ENCODE measurements around the gene SLFN5. TPM values are rescaled to one million over a fixed set of nuclear protein-coding genes. Genes with fewer than 3 reads are reported as not detected.

The SLFN5 gene
- total and polyA plus RNA-seq, 2 of the 4 experiments (the other 2 are of a cell fraction), result 13.0 to 48.9 TPM

DNA sequence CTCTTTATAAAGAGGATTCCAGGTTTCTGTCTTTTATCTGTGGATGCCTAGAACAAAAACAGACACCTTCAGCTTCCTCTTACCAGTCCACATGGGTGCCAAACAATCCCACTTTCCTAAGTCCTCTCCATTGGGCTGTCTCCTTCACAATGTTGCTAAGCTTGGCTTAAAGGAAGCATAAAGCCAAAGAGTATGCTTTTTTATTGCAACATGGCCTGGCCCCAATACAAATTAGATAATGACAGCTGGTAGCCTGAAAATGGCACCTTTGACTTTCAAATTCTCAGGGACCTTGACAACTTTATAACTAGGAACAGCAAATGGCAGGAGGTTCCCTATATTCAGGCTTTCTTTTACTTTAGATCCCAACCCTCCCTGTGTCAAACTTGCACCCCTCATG lies 55.8 kb downstream of the SLFN5 start:
- no peak for ATAC-seq (ENCODE audit: low read depth)
- no peak overlapping the region for H4K91ac ChIP-seq (ENCODE audit: insufficient read depth, low read depth, low read length)
- H3K18ac ChIP-seq (ENCODE audit: low read depth, low read length), result no peak overlapping the region
- H3K9me1 ChIP-seq (ENCODE audit: insufficient read depth, low read length), result no peaks in the 10 kb centered on the region
- in situ Hi-C loops (cut with MboI; ENCODE audit: low sequenced_read_pairs) (no loop called here), dilution Hi-C loops (cut with HindIII; ENCODE audit: low sequenced_read_pairs, unreplicated experiment) (no loop called here), intact Hi-C loops (cut with micrococcal nuclease) (loop anchor here (10.0 kb wide), 1 partner anchor 104 kb away; the partner anchor contains the start of gene SLC35G3)
- TF ChIP-seq FOS (IDR thresholded peaks at IDR 0.05; ENCODE audit: low read depth, low read length) (no peak), RCOR1 (IDR thresholded peaks at IDR 0.05; ENCODE audit: insufficient replicate concordance, low read length) (no peak), NFE2L2 (IDR thresholded peaks at IDR 0.05; ENCODE audit: low read depth, low read length) (no peak), MAFK (IDR thresholded peaks at IDR 0.05; ENCODE audit: low read depth, low read length) (no peak), MAZ (IDR thresholded peaks at IDR 0.05; ENCODE audit: borderline replicate concordance, low read depth, low read length) (no peak), CHD1 (IDR thresholded peaks at IDR 0.05; ENCODE audit: low read depth, low read length) (no peak), MXI1 (IDR thresholded peaks at IDR 0.05; ENCODE audit: borderline replicate concordance, low read depth, low read length) (no peak), BHLHE40 (IDR thresholded peaks at IDR 0.05; ENCODE audit: low read depth, low read length) (no peak), RAD21 (IDR thresholded peaks at IDR 0.05; ENCODE audit: low read length) (no peak), POLR2A (IDR thresholded peaks at IDR 0.05; ENCODE audit: low read depth, low read length) (no peak), SMC3 (IDR thresholded peaks at IDR 0.05; ENCODE audit: low read depth, low read length) (no peak), CEBPB (IDR thresholded peaks at IDR 0.05; ENCODE audit: low read depth, low read length) (no peak), RFX5 (IDR thresholded peaks at IDR 0.05; ENCODE audit: low read depth, low read length) (no peak)
- TF ChIP-seq, protein P1, sequence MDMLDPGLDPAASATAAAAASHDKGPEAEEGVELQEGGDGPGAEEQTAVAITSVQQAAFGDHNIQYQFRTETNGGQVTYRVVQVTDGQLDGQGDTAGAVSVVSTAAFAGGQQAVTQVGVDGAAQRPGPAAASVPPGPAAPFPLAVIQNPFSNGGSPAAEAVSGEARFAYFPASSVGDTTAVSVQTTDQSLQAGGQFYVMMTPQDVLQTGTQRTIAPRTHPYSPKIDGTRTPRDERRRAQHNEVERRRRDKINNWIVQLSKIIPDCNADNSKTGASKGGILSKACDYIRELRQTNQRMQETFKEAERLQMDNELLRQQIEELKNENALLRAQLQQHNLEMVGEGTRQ (IDR thresholded peaks at IDR 0.05; ENCODE audit: low read depth, low read length), result no peak
- TF ChIP-seq, protein P2, sequence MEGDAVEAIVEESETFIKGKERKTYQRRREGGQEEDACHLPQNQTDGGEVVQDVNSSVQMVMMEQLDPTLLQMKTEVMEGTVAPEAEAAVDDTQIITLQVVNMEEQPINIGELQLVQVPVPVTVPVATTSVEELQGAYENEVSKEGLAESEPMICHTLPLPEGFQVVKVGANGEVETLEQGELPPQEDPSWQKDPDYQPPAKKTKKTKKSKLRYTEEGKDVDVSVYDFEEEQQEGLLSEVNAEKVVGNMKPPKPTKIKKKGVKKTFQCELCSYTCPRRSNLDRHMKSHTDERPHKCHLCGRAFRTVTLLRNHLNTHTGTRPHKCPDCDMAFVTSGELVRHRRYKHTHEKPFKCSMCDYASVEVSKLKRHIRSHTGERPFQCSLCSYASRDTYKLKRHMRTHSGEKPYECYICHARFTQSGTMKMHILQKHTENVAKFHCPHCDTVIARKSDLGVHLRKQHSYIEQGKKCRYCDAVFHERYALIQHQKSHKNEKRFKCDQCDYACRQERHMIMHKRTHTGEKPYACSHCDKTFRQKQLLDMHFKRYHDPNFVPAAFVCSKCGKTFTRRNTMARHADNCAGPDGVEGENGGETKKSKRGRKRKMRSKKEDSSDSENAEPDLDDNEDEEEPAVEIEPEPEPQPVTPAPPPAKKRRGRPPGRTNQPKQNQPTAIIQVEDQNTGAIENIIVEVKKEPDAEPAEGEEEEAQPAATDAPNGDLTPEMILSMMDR (conservative IDR thresholded peaks at IDR 0.05; ENCODE audit: low read depth, low read length), result no peak
- TF ChIP-seq, protein P3, sequence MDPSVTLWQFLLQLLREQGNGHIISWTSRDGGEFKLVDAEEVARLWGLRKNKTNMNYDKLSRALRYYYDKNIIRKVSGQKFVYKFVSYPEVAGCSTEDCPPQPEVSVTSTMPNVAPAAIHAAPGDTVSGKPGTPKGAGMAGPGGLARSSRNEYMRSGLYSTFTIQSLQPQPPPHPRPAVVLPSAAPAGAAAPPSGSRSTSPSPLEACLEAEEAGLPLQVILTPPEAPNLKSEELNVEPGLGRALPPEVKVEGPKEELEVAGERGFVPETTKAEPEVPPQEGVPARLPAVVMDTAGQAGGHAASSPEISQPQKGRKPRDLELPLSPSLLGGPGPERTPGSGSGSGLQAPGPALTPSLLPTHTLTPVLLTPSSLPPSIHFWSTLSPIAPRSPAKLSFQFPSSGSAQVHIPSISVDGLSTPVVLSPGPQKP (IDR thresholded peaks at IDR 0.05; ENCODE audit: borderline replicate concordance, low read depth, low read length), result no peak
- H3K4ac ChIP-seq (ENCODE audit: low read depth, low read length), result no peak overlapping the region
- no peak overlapping the region for H3K27ac ChIP-seq (ENCODE audit: insufficient read depth, low read length)
- H2BK120ac ChIP-seq (ENCODE audit: low read depth, low read length), result no peak overlapping the region
- no peak overlapping the region for H2AFZ ChIP-seq (replicated peaks; ENCODE audit: low read length, poor library complexity)
- no peak overlapping the region for H2AK9ac ChIP-seq (replicated peaks; ENCODE audit: low read depth, low read length, poor library complexity)
- ChIA-PET POLR2A (ENCODE audit: unreplicated experiment) (no interaction called here), CTCF (no interaction called here)
- H3K9ac ChIP-seq (ENCODE audit: low read depth, low read length), result no peak overlapping the region
- H4K5ac ChIP-seq (ENCODE audit: low read depth, low read length), result no peak overlapping the region
- H3K23ac ChIP-seq (ENCODE audit: low read depth, low read length), result no peak overlapping the region
- DNase-seq, result no peak
- H3K4me3 ChIP-seq (ENCODE audit: insufficient read depth, low read depth, low read length), result no peak overlapping the region
- BruUV-seq (replicated peaks), result no TSS peak
- H3K27me3 ChIP-seq (ENCODE audit: control insufficient read depth, insufficient read depth, low read length), result no peaks in the 10 kb centered on the region
- H2BK20ac ChIP-seq (ENCODE audit: low read depth, low read length), result no peak overlapping the region
- H4K20me1 ChIP-seq (ENCODE audit: insufficient read depth, low read length), result no peaks in the 10 kb centered on the region
- no peak overlapping the region for H4K8ac ChIP-seq (ENCODE audit: low read depth in 2 of 2, low read length in 2 of 2)
- H3K56ac ChIP-seq (ENCODE audit: extremely low read depth, insufficient read depth, low read length), result no peak overlapping the region
- no peak overlapping the region for H3K14ac ChIP-seq (replicated peaks; ENCODE audit: low read depth, low read length)
- no peak overlapping the region for H3K4me2 ChIP-seq (ENCODE audit: low read depth, low read length)
- H2BK5ac ChIP-seq (ENCODE audit: low read depth, low read length, poor library complexity, severe bottlenecking), result no peak overlapping the region
- H3K9me3 ChIP-seq (ENCODE audit: control insufficient read depth, insufficient read depth, low read length), result peaks cover 13% of the 10 kb centered on the region
- no peaks in the 10 kb centered on the region for H3K4me1 ChIP-seq (ENCODE audit: control insufficient read depth, insufficient read depth, low read length)
- H3K79me1 ChIP-seq (ENCODE audit: low read depth in 1 of 2, low read length in 2 of 2), result no peaks in the 10 kb centered on the region
- H2BK15ac ChIP-seq (ENCODE audit: low read depth, low read length), result no peak overlapping the region
- H3K36me3 ChIP-seq (ENCODE audit: control insufficient read depth, insufficient read depth, low read length), result no peaks in the 10 kb centered on the region
- H2AK5ac ChIP-seq (ENCODE audit: low read depth, low read length), result no peak overlapping the region
